BJ (cell line): Measurements from ENCODE around the gene B3GLCT. TPM values are rescaled to one million over a fixed set of nuclear protein-coding genes. Genes with fewer than 3 reads are reported as not detected.

Experiments
- CTCF ChIA-PET: fragments of 350-600 bp; formaldehyde crosslinking; extraction: SDS; loops from one replicate; lab custom pipeline; 2021; ENCODE audit warnings: antibody characterized with exemption, inconsistent platforms; lab: Yijun Ruan, JAX
- POLR2A ChIA-PET: fragments of 300-600 bp; sonication (Branson Sonifier 250); formaldehyde crosslinking; extraction: SDS; loops from one replicate; lab custom pipeline; 2021; ENCODE audit warnings: antibody characterized with exemption; lab: Charles Lee
- DNase-seq: peaks from one replicate; pipeline ENCODE4 v3.0.0-alpha.2; 2011; ENCODE audit warnings: low read depth
- H3K27me3 ChIP-seq: 2 replicates; pipeline ENCODE4 v1.6.0; 2011; ENCODE audit warnings: low read length; ENCODE audit not compliant: control insufficient read depth, insufficient read depth
- H3K36me3 ChIP-seq: 2 replicates; pipeline ENCODE4 v1.5.1; 2011; ENCODE audit warnings: low read length; ENCODE audit not compliant: control insufficient read depth, insufficient read depth
- H3K4me3 ChIP-seq: 2 replicates; pipeline ENCODE4 v1.5.1; 2011; ENCODE audit warnings: low read depth, mild to moderate bottlenecking, control low read depth, low read length
- polyA plus RNA-seq: library from polyadenylated mRNA; depleted of rRNA; stranded (reverse); fragments of >200 nt; gene quantifications from 2 replicates; pipeline ENCODE4 v1.2.3, GENCODE V29; 2011
- TF ChIP-seq, protein P1 (sequence below): IDR thresholded peaks from 2 replicates; pipeline ENCODE4 v1.5.1; 2011; ENCODE audit warnings: low read depth, mild to moderate bottlenecking, control low read depth, inconsistent platforms, low read length, moderate library complexity; ENCODE audit not compliant: insufficient read depth

Gene B3GLCT
- polyA plus RNA-seq, 1 experiment: 3.3 TPM

DNA sequence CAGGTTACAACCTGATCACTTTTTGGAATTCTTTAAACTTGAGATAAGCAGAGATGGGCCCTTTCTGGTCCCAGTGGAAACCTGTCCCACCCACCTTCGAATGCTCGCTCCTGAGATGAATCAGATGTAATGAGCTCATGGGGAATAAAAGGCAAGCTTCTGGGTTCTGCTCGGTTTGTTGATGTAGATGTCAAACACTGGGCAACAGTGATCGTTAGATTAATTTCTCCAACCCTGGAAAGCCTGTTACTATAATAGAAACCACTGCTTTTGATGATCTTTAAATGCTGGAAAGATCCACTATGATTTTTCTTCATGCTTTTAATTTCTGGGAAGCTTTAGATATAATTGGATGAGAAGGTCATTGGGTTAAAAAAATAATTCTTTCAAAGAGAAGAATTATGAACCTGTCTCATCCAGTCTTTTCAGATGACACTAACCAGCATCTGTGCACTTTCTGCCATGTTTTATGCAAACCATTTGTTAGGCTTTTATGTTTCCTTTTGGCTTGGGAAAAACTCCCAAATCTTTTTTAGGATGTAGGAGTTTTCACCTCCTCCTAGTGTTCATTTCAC, 49.3 kb downstream of the B3GLCT start:
- Histone ChIP-seq H3K27me3 (no peaks in the 10 kb centered on the region), H3K4me3 (no peak overlapping the region), H3K36me3 (no peaks in the 10 kb centered on the region)
- DNase-seq: no peak
- TF ChIP-seq, protein P1, sequence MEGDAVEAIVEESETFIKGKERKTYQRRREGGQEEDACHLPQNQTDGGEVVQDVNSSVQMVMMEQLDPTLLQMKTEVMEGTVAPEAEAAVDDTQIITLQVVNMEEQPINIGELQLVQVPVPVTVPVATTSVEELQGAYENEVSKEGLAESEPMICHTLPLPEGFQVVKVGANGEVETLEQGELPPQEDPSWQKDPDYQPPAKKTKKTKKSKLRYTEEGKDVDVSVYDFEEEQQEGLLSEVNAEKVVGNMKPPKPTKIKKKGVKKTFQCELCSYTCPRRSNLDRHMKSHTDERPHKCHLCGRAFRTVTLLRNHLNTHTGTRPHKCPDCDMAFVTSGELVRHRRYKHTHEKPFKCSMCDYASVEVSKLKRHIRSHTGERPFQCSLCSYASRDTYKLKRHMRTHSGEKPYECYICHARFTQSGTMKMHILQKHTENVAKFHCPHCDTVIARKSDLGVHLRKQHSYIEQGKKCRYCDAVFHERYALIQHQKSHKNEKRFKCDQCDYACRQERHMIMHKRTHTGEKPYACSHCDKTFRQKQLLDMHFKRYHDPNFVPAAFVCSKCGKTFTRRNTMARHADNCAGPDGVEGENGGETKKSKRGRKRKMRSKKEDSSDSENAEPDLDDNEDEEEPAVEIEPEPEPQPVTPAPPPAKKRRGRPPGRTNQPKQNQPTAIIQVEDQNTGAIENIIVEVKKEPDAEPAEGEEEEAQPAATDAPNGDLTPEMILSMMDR: no peak
- ChIA-PET POLR2A (no interaction called here), CTCF (interaction anchor here (1.1 to 5.1 kb wide), 2 partner anchors 13 to 177 kb away, joined by 3 to 40 read pairs; no protein-coding TSS in a partner anchor)

DNA sequence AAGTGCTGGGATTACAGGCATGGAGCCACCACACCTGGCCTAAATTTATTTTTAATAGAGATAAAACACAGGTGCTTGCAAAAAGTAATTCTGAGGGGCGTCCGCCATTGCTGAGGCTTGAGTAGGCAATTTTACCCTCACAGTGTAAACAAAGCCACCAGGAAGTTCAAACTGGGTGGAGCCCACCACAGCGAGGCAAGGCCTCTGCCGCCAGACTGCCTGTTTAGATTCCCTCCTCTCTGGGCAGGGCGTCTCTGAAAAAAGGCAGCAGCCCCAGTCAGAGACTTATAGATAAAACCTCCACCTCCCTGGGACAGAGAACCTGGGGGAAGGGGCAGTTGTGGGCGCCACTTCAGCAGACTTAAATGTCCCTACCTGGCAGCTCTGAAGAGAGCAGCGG, 50.7 kb downstream of the B3GLCT start:
- TF ChIP-seq, protein P1: no peak
- Histone ChIP-seq H3K4me3 (no peak overlapping the region), H3K36me3 (no peaks in the 10 kb centered on the region), H3K27me3 (no peaks in the 10 kb centered on the region)
- DNase-seq: no peak
- POLR2A ChIA-PET: no interaction called here
- CTCF ChIA-PET: no interaction called here

DNA sequence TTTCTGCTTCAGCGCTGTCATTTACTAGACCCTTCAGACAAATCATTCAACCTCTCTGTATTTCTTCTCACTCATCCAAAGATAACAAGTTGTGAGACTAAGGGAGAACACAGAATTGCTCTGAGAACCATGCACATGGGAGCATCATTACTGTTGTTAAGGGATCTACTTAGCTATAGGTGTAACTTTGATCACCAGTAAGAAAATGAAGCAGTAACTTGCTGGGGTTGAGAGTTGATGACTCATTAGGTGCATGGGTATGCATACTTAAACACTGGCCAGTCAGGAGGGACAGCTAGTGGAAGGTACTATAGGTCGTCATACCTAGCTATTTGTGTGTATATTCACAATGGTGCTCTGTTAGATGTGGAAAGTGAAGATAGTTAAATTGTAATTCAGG, 61.5 kb downstream of the B3GLCT start:
- H3K4me3 ChIP-seq: no peak overlapping the region
- TF ChIP-seq, protein P1: no peak
- H3K27me3 ChIP-seq: no peaks in the 10 kb centered on the region
- POLR2A ChIA-PET: no interaction called here
- no peak for DNase-seq
- H3K36me3 ChIP-seq: no peaks in the 10 kb centered on the region
- CTCF ChIA-PET: interaction anchor here (0.9 kb wide), 1 partner anchor 19 kb away, joined by 3 read pairs; no protein-coding TSS in a partner anchor

DNA sequence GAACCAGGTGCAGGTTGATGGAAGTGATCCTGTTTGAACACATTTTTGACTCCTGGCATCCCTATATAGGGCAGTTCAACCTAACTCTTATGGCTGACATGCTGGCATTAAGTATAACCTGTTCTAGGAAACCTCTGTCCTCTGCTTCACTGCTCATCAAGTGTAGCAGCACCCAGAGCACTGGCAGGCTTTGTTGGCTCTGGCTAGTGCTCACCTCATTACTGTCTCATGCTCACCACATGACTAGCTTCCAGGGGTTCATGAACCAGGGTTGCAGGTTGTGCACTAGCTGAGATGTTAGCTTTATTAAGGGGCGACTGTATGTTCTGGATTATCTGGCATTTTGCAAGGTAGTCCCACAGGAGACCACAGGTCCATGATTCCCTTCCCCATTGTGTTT, 63.6 kb downstream of the B3GLCT start:
- no peak overlapping the region for H3K4me3 ChIP-seq
- ChIA-PET POLR2A (no interaction called here), CTCF (no interaction called here)
- no peaks in the 10 kb centered on the region for H3K27me3 ChIP-seq
- TF ChIP-seq, protein P1: no peak
- no peak for DNase-seq
- H3K36me3 ChIP-seq: no peaks in the 10 kb centered on the region

DNA sequence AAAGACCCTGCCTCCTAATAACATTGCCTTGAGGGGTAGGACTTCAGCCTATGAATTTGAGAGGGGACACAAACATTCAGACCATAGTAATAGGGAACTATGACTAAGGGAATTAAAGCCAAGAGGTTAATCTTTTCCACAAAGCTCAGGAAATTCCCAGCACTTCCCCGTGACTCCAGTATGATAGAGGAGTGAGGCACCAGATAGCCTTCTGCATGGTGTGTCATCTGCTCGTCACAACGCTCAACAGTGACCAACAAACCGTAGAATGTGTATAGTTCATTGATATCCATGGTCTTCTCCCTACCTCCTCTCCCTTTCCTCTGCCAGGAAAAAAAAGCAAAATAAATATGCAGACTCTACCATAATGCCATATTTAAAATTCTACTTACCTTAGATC, 64.4 kb downstream of the B3GLCT start:
- no peak for DNase-seq
- no peak overlapping the region for H3K4me3 ChIP-seq
- ChIA-PET CTCF (no interaction called here), POLR2A (no interaction called here)
- no peaks in the 10 kb centered on the region for H3K36me3 ChIP-seq
- no peaks in the 10 kb centered on the region for H3K27me3 ChIP-seq
- TF ChIP-seq, protein P1: no peak
